ENCODE data around the gene SPON2.

Gene SPON2

DNA sequence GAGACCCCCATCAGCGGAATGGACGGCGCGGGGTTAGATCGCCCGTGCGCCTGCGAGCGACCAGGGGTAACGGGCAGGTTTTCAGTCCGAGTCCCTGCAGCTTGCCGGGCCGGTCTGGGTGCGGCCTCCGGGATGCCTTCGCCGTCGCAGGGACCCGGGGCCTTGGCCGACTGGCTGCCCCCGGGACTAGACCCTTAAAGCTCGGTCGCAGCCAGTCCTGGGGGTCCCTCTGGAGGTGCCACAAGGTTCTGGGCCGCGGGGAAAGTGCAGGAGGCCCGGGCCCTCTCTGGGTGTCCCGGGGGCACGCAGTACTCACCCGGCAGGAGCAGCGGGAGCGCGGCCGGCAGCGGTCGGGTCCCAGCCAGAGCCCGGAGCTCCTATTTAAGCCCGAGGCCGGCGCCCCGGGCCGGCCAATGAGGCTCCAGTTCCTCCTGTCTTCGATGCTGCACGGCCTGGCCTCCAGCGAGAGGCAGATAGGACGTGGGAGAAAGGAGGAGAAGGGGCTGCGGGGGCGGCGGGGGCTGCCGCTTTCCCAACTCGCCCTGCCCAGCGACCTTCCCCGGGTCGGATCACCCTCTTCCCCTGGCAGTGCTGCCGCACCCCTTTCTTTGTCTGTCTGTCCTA, at the start of gene SPON2:
Gene SPON2 (minus strand): TSS at position 356 of the 624 bp plus-strand sequence.
- no peak for DNase-seq

DNA sequence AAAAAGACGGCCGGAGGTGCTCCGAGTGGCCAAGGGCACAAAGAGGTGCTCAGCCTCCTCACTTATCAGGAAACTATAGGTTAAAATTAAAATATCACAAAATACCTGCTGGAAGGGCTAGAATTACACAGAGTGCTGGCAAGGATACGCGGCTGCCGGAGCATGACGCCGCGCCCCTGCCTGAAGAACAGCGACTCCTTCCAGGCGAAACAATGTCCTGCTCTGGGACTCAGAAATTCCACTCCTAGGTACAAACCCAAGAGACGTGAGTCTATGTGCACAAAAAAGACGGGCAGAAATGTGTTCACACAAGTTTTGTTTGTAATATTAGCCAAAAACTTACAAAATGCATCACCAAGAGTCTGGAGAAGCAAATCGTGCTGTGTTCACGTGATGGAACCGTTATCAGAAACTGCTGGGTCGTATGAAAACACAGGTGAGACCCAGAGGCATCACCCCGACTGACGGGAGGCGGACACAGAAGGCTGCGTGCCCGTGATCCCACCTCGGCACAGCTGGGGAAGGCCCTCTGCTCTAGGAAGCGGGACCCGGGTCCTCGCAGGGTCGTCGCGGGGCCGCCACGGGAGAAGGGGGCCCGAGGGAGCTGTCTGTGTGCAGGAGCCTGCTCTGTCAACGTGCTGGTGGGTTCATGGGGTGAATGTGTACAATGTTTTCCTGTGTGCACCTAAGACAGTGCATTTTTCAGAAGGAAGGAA, 48.9 kb upstream of the SPON2 start:
- no peak for DNase-seq

DNA sequence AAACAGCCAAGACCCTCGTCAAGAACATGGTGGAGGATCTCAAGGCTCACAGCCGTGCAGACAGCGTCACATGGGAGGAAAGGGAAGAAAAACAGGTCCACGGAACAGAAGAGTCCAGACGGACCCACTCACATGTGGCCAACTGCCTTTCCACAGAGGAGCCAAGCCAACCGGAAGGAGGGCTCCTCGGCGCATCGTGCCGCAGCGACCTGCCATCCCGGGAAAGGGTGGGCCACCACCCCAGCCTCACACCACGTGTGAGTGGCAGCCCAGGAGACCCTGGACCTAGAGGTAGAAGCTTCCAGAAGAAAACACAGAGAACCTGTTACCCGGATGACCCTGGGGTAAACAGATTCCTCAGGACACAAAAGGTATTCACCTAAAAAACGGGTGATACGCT, 48.2 kb upstream of the SPON2 start:
- no peak for DNase-seq

DNA sequence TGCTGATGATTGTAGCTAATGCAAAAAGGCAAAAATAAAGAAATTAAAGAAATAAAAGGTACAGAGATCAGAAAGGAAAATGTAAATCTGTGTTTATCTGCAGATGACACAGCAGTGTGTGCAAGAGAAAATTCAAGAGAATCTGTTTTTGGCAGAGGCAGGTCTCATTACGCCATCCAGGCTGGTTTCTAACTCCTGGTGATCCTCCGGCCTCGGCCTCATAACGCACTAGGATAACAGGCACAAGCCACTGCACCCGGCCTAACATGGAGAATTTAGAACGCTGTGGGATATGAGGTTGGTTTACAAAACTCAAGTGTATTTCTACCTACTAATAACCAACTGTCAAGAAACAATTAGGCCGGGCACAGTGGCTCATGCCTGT, 47.2 kb upstream of the SPON2 start:
- no peak for DNase-seq

DNA sequence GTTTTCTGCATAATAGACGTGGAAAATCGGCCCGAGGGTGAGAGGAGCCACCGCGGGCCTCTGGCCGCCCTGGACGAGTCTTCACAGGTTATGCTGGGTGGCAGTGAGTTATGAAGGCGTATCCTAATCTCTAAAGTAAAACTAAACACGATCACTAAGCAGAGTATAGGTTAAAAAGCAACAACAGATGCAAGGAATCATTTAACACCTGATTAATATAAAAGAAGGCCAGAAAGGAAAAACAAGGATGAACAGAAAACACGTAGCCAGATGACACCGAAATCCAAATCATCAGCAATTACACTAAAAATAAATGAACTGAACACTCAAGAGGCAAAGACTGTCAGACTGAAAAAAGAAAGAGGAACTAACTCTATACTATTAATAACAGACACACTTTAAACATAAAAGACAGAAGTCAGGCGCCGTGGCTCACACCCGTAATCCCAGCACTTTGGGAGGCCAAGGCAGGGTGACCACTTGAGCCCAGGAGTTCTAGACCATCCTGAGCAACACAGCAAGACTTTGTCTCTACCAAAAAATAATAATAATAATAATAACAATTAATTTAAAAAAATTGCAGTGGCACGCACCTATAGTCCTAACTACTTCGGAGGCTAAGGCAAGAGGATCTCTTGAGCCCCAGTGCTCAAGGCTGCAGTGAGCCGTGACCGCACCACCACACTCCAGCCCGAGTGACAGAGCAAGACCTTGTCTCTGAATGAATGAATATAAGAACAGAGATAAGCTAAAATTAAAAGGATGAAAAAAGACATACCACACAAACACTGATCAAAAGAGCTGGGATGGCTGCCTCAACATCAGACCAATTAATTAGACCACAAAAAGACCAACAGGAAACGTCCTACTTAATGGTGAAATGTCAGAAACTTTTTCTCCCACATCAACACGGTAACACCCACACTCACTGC, 46.5 kb upstream of the SPON2 start:
- no peak for DNase-seq

DNA sequence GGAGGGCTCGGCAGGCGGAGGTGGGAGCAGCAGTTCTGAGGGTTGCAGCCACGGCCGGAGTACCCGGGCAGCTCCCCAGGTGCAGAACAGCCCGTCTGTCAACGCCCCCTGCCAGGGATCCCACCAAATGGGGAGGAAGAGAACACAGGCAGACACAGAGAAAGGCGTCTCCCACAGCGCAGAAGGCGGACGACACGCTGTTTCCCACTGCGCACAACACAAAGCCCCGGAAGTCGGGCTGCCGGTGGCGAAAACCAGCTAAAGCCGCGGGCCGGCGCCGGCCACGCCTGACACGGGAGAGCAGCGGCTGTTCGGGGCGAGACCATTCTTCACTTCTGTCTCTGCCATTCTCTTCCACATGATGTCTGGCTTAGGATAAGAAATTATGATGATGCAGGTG, 45.0 kb upstream of the SPON2 start:
- DNase-seq: no peak

DNA sequence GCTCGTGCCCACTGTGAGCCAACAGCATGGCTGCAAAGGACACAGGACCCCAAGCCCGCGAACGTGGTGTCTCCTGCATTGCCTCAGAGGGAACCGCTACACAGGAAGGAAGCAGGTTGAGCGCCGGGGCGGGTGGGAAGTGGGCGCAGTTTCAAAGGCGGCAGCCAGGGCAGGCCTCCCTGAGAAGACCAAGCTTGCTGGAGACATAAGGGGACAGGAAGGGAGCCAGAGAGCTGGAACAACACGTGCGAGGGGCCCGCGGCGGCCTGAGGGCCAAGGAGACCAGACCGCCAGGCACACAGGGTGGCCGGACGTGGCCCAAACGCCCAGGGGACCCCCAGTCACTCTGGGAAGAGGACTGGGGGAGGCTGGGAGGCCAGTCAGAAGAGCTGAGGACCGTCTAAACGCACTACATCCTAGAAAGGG, 44.5 kb upstream of the SPON2 start:
- DNase-seq: no peak

DNA sequence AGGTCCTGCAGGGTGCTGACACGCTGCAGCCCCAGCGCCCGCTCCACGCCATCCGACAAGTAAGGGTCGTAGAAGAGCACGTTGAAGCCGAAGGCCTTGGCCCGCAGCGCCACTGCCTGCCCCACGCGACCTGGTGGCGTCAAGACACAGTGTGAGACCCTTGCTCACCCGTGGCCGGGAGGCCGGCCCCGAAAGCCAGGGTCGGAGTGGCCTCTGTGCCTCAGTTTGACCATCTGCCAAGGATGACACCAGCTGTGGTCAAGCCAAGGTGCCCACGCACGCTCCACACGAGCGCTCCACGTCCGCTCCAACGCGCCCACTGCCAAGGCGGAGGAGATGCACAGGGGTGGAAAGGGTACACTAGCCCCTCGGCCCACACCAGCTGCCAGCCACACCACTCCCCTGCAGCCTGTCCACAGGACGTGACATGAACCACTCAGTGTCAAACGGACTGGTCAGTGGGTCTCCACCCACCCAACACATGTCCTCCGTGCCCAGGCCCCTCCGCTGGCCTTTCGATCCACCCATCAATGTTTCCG, 43.8 kb upstream of the SPON2 start:
- DNase-seq: no peak

DNA sequence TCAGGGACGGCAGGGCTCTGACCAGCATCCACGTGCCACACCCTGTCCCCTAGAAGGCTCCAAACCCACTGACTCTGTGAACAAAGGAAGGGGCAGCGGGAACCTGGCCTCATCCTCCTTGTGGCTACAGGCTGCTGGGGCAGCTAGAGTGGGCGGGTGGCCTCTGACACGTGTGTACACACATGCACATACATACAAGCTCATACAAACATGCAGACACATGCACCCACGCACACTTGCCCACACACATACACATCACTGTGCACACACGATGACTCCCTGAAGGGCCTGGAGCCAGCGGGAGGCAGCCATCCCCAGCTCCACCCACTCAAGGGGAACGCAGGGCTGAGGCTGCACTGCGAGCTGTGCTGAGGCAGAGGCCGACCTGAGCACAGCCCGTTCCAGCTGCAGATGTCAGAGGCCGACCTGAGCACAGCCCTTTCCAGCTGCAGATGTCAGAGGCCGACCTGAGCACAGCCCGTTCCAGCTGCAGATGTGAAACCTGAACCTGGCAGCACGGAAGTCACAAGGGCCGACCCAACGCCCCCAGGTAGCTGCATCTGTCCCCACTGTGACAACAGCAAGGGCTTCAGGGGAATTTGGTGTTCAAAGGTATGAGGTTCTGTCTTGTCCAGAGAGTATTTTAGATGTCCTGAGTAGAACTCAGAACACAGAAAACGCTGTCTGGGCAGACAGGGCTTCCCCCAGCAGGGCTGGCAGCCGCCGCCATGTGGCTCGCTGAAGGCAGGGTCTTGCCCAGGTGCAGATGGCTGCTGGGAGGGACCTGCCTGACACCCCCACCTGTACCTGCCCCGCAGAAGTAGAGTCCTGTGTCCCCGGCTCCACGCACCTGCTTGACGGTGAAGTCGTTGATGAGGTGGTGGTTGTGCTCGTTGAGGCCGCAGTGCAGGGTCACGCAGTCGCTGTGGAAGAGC, 43.0 kb upstream of the SPON2 start:
- no peak for DNase-seq

DNA sequence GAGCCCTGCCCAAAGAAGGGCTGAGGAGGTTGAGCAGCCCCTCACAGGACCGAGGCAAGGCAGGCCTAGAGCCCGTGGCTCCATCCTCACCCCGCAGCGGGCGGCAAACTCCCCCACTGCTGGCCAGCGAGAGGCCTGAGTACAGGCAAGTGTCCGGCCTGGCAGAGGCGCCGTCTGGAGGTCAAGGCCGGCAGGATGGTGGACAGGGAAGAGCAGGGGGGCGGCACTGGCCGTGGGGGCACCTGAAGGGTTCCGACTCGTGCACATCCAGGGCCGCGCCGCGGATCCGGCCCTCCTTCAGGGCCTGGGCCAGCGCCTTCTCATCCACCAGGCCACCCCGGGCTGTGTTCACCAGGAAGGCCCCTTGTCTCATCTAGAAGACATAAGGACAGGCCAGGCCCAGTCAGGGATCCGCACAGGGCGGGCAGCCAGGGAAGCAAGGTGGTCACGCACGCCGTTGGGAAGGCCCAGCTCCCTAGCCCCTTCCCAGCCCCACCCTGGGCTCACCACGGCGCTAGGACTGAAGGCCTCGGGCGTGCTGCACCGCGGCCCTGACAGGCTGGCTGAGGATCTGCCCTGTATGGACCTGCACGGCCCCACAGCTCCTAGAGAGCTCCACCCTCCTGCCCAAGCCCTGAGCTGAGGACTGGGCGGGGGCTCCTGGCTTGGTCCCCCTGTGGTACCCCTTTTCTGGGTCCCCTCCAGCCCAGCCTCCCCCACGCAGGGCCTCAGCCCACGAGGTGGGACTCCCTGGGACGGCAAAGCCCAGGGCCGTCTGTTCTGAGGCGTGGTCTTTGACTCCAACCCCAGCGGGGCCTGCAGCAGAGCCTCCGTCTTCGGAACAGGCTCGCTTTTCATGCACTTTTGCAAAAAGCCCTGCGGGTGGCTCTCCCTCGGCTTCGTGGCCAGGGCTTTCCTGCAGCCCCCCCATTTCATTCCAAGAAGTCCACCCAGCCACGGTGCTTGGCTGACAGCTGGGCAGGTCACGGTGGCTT, 42.0 kb upstream of the SPON2 start:
- no peak for DNase-seq

DNA sequence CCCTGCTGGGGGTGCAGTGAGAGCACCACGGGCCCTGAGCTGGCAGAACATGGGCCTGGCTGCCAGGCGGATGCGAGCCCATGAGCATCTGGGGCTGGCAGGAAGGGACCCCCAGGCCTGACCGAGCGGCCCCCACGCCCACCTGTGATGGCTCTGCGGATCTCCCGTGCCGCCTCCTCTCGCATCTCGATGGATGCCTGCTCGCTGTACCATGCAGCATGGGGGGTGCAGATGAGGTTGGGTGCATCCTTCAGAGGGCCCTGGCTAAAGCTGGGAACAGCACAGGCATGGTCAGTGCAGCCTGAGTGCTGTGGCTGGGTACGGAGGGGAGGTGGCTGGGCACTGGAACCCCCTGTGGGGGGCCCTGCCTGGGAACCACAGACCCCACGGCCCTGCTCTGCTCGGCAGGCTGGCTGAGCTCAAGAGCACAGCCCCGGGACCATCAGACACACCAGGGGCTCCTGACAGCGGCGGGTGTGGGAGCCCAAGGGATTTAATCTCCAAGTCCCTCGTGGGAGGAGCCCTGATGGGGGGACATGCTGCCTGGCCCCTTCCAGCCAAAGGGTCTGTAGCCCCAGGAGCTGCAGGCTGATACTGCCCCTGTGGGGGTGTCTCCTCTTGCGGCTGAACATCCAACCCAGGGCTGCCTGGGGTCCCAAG, 41.1 kb upstream of the SPON2 start:
- no peak for DNase-seq

DNA sequence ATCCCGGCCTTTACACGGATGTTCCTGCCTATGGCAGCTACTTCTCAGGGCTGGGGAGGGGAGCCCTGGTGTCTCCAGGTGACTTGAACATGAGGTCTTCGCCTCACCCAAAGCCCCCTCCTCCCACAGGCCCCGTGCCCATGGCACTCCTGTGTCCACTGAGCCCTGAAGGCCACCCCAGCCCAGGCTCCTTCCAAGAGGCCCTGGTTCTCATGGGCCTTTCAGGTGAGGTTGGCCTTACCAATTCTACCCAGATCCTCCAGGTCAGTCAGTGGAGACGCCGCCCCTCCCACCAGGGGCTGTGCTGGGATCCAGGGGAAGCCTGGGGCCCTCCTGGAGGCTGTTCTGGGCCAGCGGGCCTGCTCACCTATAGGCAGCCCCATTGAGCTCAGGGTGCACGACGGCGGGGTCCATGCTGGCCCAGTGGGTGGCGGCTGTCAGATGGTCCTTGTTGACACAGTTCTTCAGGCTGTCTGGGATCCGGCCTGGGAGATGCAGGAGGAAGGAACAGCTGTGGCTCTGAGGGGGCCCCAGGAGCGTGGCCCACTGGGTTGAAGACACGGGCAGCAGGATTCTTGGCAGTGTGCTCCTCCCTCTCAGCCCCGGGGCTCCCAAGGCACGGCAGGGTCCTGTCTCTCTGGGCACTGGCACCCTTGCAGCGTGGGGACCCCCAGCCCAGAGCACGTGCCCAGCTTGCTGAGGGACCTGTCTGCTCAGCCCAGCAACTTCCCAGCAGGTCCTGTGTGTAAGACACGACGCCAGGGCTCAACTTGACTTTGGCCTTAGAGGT, 40.4 kb upstream of the SPON2 start:
- no peak for DNase-seq

DNA sequence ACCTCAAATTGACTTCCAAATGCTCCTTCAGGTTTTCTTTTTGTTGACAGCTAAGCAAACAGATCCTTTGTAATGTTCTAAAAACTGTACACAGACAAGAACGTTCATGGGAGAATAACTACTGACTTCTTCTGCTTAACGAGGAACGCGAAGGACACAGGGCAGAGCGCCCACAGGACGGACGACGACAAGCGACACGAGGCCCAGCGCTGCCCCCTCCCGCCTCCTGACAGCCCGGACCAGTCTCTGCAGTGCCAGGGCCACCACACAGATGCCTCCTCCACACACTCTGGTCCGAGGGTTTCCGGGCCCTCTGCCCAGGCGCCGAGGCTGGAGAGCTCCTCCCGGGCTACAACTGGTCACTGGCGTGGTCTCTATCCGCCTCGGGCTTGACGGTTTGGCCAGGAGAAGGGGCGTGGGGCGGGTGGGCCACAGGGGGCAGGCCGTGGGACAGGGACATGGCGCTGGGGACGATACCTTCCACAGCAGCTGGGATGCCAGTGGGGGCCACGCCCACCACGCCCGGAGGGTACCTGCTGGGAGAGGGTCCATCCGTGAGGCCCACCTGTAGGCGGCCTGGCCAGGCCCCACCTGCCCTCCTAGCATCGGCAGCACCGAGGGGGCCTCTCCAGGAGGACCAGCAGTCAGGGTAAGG, 39.6 kb upstream of the SPON2 start:
- no peak for DNase-seq

DNA sequence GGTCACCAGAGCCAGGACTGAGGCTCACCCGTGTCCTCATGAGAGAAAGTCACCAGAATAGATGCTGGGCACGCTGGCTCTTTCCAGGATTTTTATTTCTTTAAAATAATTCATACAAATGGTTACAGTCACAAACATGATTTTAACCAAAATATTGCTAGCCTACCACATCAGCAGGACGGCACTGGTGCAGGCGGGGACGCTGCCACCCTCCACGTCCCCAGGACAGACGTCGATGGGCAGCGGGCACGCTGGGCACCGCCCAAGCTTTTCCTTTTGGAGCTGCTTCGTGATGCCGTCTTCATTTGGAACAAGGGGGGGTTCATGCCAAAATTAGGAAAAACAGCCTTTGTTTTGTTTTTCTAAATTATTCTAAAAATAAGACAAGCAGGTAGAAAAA, 39.0 kb upstream of the SPON2 start:
- DNase-seq: no peak

DNA sequence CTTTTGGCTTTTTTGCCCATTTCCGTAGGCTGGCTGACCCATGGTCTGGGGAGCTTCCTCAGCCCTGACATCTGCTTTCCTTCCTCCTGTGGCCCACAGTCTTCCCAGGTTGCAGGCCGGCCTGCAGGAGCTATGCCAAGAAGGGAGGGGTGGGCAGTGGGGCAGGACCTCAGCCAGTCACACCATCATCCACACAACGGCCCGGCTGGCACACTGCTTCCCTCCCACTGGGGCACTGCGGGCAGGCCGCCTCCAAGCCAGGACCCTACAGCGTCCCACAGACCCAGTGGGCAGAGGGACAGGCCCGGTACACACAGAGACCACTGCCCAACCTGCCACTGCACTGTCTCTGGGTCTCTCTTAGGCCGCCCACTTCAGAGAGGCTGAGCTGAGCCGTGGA, 38.6 kb upstream of the SPON2 start:
- DNase-seq: no peak

DNA sequence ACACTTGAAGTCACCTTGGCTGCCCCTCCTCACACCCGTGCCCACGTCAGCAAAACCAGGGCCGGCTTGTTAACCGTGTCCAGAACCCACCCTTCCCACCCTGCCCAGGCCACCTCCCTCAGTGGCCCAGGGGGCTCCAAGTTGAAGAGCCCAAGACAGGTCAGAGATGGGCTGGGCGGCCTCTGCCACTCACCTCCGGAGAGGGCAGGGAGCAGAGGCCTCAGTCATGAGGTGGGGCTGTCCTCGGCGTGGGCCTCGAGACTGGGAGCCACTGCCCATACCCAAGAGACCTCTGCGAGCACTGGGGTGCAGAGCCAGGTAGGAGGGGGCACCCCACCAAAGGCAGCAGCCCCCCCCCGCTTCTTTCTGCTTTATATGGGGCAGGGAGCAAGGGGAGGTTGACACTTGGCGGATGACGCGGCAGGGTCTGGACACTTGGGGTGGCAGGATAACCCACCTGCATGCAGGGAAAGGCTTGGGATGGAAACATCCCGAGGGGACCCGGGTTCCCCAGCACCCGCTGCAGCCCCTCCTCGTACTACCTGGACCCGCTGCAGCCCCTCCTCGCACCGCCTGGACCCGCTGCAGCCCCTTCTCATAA, 38.0 kb upstream of the SPON2 start:
- DNase-seq: no peak

DNA sequence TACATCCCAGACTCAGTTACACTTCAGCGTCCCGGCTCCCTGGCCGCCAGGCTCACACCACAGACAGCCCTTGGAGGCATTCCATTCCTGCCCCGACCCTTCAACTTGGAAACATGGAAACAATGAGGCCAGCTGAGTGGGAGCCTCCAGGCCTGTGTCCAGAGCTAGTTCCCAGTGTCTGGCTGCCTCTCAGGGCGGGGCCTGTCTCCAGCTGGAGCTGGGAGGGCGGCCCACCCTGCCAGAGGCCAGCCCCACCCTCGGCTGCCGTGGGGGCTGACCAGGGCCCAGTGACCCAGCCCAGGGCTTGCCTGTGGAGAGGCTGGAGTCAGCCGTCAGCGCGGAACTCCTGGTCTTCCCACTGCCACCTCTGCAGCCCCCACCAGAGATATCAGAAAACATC, 37.4 kb upstream of the SPON2 start:
- no peak for DNase-seq

DNA sequence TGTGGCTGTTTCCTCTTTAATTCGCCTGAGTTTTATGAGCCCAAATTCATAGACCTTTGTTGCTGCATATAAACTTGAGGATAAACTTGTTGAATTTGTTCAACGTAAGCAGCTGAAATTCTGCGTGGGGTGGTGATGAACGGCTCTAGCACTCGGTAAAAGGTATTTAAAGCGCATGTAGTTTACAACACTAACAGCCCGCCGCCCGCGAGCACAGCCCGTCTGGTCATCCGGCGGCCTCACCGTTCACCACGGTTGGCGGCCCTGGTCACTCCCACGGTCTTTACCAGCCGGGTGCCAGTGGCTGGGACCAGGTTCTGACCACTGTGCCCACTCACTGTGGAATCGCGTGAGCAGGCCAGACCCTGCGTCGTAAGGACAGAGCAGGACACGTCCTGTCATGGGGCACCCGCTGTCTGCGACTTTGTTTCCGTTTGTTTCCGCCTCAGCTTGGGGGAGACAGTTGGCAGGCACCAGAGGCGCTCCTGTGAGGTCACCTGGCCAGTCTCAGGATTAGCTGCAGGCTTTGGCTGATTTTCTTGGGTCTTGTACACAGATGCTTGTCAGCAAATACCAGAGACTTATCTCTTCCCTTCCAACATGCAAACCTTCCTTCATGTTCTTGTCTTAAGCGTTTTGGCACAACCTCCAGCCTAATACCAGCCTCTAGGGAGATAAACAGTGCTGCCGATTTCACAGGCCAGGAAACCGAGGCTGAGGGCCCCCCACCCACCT, 36.8 kb upstream of the SPON2 start:
- no peak for DNase-seq

Measured in NCI-H510A (cell line).